CD4-positive, alpha-beta T cell treated with Interleukin-17A for 4 hours (primary cell): ENCODE data around the gene DSCAML1.

Experiments used
- DNase-seq: peaks from one replicate; pipeline ENCODE4 v3.0.0-alpha.2; 2020; ENCODE audit warnings: mixed read lengths

The DSCAML1 gene

GRCh38 chr11:117387992-117388755 lies 408.8 kb downstream of the DSCAML1 start:
- no peak for DNase-seq

GRCh38 chr11:117385906-117386305 lies 411.1 kb downstream of the DSCAML1 start:
- DNase-seq = no peak

GRCh38 chr11:117385471-117385870 lies 411.5 kb downstream of the DSCAML1 start:
- no peak for DNase-seq

GRCh38 chr11:117384045-117384444 lies 413.0 kb downstream of the DSCAML1 start:
- no peak for DNase-seq

- no peak for DNase-seq
Measured at GRCh38 chr11:117382746-117383145, 414.3 kb downstream of the DSCAML1 start.

GRCh38 chr11:117381481-117382387 lies 415.3 kb downstream of the DSCAML1 start:
- no peak for DNase-seq

- DNase-seq = no peak
Measured at GRCh38 chr11:117380676-117381075, 416.3 kb downstream of the DSCAML1 start.

GRCh38 chr11:117378976-117379865 lies 417.8 kb downstream of the DSCAML1 start:
- DNase-seq = no peak
